ENCODE results near the gene CUBN. TPM values are rescaled to one million over a fixed set of nuclear protein-coding genes. Genes with fewer than 3 reads are reported as not detected.
A peak's percentile ranks its signal among the peaks of the same experiment; 100 is the strongest.

Gene CUBN
- total and polyA plus RNA-seq, 12 donors, result 0.41 to 9.3 (median 1.3) TPM

- Histone ChIP-seq H3K4me3 (no peak overlapping the region), H3K27me3 (no peaks in the 10 kb centered on the region), H3K9me3 (replicated peaks in 1 of 3) (no peaks in the 10 kb centered on the region), H3K36me3 (replicated peaks in 1 of 2) (no peaks in the 10 kb centered on the region), H3K4me1 (replicated peaks in 1 of 2) (peaks cover 0 to 28% of the 10 kb centered on the region in 2 donors), H3K27ac (no peak overlapping the region)
- WGBS, 4 donors, result 93 to 96% (median 94%) methylated on average over 12 of the region's 12 CpGs
- intact Hi-C loops (cut with DNase I), result no loop called here
- TF ChIP-seq, protein P1, sequence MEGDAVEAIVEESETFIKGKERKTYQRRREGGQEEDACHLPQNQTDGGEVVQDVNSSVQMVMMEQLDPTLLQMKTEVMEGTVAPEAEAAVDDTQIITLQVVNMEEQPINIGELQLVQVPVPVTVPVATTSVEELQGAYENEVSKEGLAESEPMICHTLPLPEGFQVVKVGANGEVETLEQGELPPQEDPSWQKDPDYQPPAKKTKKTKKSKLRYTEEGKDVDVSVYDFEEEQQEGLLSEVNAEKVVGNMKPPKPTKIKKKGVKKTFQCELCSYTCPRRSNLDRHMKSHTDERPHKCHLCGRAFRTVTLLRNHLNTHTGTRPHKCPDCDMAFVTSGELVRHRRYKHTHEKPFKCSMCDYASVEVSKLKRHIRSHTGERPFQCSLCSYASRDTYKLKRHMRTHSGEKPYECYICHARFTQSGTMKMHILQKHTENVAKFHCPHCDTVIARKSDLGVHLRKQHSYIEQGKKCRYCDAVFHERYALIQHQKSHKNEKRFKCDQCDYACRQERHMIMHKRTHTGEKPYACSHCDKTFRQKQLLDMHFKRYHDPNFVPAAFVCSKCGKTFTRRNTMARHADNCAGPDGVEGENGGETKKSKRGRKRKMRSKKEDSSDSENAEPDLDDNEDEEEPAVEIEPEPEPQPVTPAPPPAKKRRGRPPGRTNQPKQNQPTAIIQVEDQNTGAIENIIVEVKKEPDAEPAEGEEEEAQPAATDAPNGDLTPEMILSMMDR (IDR thresholded peaks at IDR 0.05), result no peak
- no peak for TF ChIP-seq POLR2A (IDR thresholded peaks at IDR 0.05)
- DNase-seq, result no peak
These were observed 181.2 kb downstream of the CUBN start for GRCh38 chr10:16948361-16948760.

GRCh38 chr10:16947069-16947468 lies 182.5 kb downstream of the CUBN start:
- 81 to 95% (median 87%) methylated on average over 5 of the region's 5 CpGs for WGBS, 4 donors
- Histone ChIP-seq H3K9me3 (replicated peaks in 1 of 3) (no peaks in the 10 kb centered on the region), H3K4me1 (replicated peaks in 1 of 2) (peaks cover 0 to 25% of the 10 kb centered on the region in 2 donors), H3K27me3 (no peaks in the 10 kb centered on the region), H3K4me3 (no peak overlapping the region), H3K27ac (no peak overlapping the region), H3K36me3 (replicated peaks in 1 of 2) (no peaks in the 10 kb centered on the region)
- DNase-seq, result no peak
- TF ChIP-seq, protein P1 (IDR thresholded peaks at IDR 0.05), result no peak
- TF ChIP-seq POLR2A (IDR thresholded peaks at IDR 0.05), result no peak
- intact Hi-C loops (cut with DNase I), result no loop called here

DNA sequence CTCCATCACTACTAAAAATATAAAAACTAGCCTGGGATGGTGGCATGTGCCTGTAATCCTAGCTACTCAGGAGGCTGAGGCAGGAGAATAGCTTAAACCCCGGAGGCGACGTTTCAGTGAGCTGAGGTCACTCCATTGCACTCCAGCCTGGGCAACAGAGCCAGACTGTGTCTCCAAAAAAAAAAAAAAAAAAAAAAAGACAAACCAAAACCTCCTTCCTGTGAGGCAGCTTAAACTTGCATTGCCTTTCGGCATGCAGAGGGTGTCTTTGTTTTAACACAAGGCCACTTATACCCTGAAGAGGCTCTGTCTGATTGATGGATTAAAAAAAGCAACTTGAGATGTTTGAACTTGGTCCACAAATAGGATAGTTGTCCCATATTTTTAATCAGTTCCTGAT lies 184.0 kb downstream of the CUBN start:
- DNase-seq, result no peak
- TF ChIP-seq POLR2A (IDR thresholded peaks at IDR 0.05), result no peak
- TF ChIP-seq, protein P1 (IDR thresholded peaks at IDR 0.05), result no peak
- no peaks in the 10 kb centered on the region for H3K9me3 ChIP-seq (replicated peaks in 1 of 3)
- no peak overlapping the region for H3K27ac ChIP-seq
- whole genome bisulfite sequencing, 4 donors, result 79 to 83% (median 81%) methylated on average over 4 of the region's 4 CpGs
- no peaks in the 10 kb centered on the region for H3K36me3 ChIP-seq (replicated peaks in 1 of 2)
- peaks cover 0 to 19% of the 10 kb centered on the region in 2 donors for H3K4me1 ChIP-seq (replicated peaks in 1 of 2)
- H3K4me3 ChIP-seq, result no peak overlapping the region
- no peaks in the 10 kb centered on the region for H3K27me3 ChIP-seq
- intact Hi-C loops (cut with DNase I), result no loop called here

- DNase-seq, result no peak
- no peaks in the 10 kb centered on the region for H3K9me3 ChIP-seq (replicated peaks in 1 of 3)
- H3K4me1 ChIP-seq (replicated peaks in 1 of 2), result peaks cover 0 to 19% of the 10 kb centered on the region in 2 donors
- 78 to 93% (median 86%) methylated on average over 1 of the region's 1 CpG for WGBS, 4 donors
- H3K27ac ChIP-seq, result peak overlapping the region in 2 of 5 donors; percentile 8 to 23
- intact Hi-C loops (cut with DNase I), result no loop called here
- H3K27me3 ChIP-seq, result no peaks in the 10 kb centered on the region
- TF ChIP-seq, protein P1 (IDR thresholded peaks at IDR 0.05), result no peak
- TF ChIP-seq POLR2A (IDR thresholded peaks at IDR 0.05), result no peak
- H3K36me3 ChIP-seq (replicated peaks in 1 of 2), result no peaks in the 10 kb centered on the region
- H3K4me3 ChIP-seq, result no peak overlapping the region
These were observed 184.6 kb downstream of the CUBN start for GRCh38 chr10:16944986-16945385.
